LNCAP (cell line): ENCODE measurements around the gene SNX18.

Source experiments
- TF ChIP-seq, protein P1 (sequence below): fragments of 450-650 bp; IDR thresholded peaks from 2 replicates; pipeline ENCODE4 v1.5.1; 2017; ENCODE audit warnings: mild to moderate bottlenecking

SNX18 gene

DNA sequence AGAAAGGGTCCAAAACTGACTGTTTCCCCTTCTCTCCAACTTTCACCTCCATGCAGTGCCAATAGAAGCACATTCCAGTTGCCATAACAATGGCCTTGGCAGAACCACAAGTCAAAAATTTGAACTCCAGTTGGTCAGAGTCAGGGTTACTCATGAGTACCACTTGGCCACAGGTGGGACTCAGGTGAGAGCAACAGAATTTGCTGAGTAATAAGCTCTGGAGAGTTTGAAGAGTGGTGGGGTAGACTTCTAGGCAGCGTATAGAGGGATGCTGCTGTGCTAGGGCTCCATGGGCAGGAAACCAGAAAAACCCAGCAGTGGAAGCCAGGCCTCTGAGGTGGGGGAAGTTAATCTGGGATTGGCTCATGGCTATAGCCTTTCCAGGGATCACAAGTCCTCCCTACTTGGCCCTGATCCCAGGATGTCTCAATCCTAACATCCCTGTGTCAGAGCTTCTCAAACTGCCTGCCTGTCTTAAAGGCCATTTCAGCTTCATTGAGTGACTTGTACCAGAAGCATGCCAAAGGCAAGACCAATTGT, 30.2 kb downstream of the SNX18 start:
- TF ChIP-seq, protein P1, sequence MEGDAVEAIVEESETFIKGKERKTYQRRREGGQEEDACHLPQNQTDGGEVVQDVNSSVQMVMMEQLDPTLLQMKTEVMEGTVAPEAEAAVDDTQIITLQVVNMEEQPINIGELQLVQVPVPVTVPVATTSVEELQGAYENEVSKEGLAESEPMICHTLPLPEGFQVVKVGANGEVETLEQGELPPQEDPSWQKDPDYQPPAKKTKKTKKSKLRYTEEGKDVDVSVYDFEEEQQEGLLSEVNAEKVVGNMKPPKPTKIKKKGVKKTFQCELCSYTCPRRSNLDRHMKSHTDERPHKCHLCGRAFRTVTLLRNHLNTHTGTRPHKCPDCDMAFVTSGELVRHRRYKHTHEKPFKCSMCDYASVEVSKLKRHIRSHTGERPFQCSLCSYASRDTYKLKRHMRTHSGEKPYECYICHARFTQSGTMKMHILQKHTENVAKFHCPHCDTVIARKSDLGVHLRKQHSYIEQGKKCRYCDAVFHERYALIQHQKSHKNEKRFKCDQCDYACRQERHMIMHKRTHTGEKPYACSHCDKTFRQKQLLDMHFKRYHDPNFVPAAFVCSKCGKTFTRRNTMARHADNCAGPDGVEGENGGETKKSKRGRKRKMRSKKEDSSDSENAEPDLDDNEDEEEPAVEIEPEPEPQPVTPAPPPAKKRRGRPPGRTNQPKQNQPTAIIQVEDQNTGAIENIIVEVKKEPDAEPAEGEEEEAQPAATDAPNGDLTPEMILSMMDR, result no peak

DNA sequence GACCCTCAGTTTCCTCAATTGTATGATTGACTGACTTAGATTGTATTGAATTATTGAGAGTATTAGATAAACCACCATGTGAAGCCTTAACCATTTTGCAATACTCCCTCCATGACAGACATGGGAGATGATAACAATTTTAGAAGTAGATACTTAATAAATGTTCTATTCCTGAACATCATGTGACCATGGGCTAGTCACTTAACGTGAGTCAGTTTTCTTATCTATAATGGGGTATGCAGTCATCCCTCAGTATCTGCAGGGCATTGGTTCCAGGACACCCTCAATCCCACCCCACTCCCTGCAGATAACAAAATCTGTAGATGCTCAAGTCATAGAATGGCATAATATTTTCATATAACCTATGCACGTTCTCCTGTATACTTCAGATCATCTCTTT, 31.0 kb downstream of the SNX18 start:
- TF ChIP-seq, protein P1, result no peak

DNA sequence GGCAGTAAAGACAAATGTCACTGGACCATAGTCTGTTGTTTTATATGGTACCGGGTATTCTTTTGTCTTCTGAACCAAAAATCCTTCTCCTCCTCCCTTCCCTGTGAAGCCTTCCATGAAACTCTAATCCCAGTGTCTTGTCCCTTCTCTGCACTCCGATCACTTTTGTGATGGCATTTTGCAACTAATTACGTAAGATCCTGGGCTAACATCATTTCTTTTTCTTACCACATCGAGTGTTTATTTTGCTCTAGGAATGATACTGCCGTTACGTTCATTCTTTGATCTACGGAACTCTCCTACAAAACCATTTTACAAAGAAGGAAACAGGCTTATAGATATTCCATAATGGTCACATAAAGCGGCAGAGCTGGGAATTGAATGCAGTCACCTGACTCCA, 33.7 kb downstream of the SNX18 start:
- TF ChIP-seq, protein P1, result no peak

DNA sequence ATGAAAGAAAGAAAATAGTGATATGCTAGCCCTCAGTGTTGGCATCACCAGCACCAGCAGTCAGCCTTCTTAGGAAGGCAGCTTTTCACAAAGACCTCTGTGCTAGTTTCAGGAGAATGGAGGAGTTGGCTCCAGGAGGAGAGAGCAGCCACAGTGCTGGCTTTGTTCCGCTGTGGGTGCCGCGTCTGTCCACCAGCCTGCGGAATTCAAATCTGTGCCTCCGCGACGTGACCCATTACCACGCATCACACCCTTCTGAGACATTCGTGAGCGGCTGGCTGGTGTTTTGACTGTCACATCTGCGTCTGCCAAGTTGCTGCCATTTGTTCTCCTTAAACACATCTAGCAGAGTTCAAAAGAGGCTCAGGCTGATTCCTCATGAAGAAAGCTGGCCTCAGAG, 34.4 kb downstream of the SNX18 start:
- TF ChIP-seq, protein P1, result no peak

DNA sequence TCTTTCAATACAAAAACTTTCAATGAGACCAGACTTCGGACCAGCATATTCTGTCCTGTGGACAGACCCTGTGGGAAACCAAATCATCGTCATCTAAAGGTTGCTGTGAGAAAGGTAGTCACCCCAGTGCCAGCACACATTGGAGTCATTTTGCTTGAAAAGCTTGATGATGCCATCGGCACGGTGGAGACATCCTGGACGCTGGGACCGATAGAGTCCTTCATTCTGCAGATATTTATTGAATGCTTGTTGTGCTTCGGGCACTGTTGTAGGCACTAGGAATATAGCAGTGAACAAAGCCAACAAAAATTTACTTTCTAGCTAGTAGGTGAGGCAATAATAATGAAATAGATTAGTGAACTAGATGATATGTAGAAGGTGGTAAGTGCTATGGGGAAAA, 34.9 kb downstream of the SNX18 start:
- TF ChIP-seq, protein P1, result no peak

DNA sequence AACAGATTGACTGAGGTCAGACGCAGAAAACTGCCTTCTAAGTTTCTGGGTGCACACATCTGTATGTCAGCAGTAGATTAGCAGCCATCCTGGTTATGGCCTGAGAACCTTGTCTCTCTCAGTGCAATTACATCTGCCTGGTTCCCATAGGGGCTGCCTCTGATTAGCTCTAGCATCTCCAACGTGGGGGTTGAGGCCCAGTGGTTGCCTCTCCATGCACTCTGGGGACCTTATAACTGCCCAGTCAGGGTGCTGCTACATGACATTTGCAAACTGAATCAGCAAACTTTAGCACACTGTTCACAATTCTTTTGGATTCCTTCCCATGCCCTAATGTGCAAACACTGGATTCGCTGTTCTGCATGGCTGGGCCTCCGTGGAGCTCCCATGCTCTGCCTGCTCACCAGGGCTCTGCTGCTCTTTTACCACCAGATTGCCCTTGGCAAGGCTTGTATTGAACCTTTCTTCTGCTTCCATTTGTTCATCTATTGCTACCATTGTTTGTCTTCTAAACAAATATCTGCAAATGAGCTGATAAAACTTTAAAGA, 36.2 kb downstream of the SNX18 start:
- TF ChIP-seq, protein P1, result no peak

DNA sequence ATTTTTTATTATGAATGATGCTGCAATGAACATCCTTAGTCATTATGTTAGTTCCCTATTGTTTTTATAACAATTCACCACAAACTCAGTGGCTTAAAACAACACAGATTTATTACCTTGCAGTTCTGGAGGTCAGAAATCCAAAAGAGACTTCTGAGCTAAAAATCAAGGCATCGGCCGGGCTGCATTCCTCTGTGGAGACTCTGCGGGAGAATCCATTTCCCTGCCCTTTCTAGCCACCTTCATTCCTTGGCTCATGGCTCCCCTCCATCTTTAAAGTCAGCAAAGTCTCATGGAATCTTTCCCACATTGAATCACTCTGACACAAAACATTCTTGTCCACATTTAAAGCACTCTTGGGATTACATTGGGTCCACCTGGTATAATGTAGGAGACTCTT, 38.6 kb downstream of the SNX18 start:
- TF ChIP-seq, protein P1, result no peak

GRCh38 chr5:54558362-54558761, 40.8 kb downstream of the SNX18 start:
- TF ChIP-seq, protein P1, result no peak
